ENCODE measurements around the gene PPIA.

GRCh38 chr7:44847509-44847919 lies 51.0 kb downstream of the PPIA start:
- TF ChIP-seq CTCF (IDR thresholded peaks at IDR 0.05; ENCODE audit: insufficient read depth, low read length): peak; percentile 56
- TF ChIP-seq REST (IDR thresholded peaks at IDR 0.05; ENCODE audit: insufficient replicate concordance, low read depth): no peak
- 0 out of 2 replicates have a peak, but pooled peaks have one; percentile 19 for TF ChIP-seq POLR2AphosphoS5 (IDR thresholded peaks at IDR 0.05; ENCODE audit: low read depth)
- no peak for TF ChIP-seq GABPA (IDR thresholded peaks at IDR 0.05; ENCODE audit: low read depth)
- no peak for TF ChIP-seq SPI1 (IDR thresholded peaks at IDR 0.05; ENCODE audit: borderline replicate concordance, low read depth)

Measured in HL-60 (cell line).